PC-3 (cell line): ENCODE results near the gene PAPPA.

ENCODE experiments used
- CTCF ChIP-seq: fragments of 300-600 bp; sonication (generic); conservative IDR thresholded peaks from 2 replicates; pipeline ENCODE4 v1.5.1; 2017; ENCODE audit warnings: antibody characterized with exemption, low read depth, mild to moderate bottlenecking, low read length
- EZH2 ChIP-seq: fragments of 300-600 bp; sonication (generic); IDR thresholded peaks from one replicate; pipeline ENCODE4 v1.6.1; 2017; ENCODE audit warnings: antibody characterized with exemption, mild to moderate bottlenecking, low read length; ENCODE audit not compliant: unreplicated experiment

- no peak for TF ChIP-seq CTCF
- TF ChIP-seq EZH2 = no peak
Measured at GRCh38 chr9:116209414-116210116, 56.0 kb downstream of the PAPPA start.
